GM20000 (cell line): Measurements from ENCODE around the gene C17orf78.
A peak's percentile ranks its signal among the peaks of the same experiment; 100 is the strongest.

Experiments
- DNase-seq: peaks from one replicate; pipeline ENCODE4 v3.0.0; 2012; ENCODE audit warnings: low spot score
- TF ChIP-seq, protein P1 (sequence below): IDR thresholded peaks from 2 replicates; pipeline ENCODE4 v1.5.1; 2012; ENCODE audit warnings: mild to moderate bottlenecking, control low read depth; ENCODE audit errors: extremely low read depth, missing control alignments

The C17orf78 gene

DNA sequence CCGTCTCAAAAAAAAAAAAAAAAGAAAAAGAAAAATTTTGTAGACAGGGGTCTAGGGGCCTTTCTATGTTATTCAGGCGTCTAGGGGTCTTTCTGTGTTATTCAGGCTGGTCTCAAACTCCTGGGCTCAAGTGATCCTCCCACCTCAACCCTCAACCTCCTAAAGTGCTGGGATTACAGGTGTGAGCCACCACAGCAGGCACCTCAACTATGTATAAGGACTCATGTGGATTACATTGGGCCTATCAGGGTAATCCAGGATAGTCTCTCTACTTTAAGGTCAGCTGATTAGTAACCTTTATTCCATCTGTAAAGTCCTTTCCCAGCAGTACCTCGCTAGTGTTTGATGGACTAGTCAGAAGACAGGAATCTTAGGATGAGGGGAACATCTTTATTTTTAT, 53.3 kb downstream of the C17orf78 start:
- DNase-seq = no peak
- TF ChIP-seq, protein P1, sequence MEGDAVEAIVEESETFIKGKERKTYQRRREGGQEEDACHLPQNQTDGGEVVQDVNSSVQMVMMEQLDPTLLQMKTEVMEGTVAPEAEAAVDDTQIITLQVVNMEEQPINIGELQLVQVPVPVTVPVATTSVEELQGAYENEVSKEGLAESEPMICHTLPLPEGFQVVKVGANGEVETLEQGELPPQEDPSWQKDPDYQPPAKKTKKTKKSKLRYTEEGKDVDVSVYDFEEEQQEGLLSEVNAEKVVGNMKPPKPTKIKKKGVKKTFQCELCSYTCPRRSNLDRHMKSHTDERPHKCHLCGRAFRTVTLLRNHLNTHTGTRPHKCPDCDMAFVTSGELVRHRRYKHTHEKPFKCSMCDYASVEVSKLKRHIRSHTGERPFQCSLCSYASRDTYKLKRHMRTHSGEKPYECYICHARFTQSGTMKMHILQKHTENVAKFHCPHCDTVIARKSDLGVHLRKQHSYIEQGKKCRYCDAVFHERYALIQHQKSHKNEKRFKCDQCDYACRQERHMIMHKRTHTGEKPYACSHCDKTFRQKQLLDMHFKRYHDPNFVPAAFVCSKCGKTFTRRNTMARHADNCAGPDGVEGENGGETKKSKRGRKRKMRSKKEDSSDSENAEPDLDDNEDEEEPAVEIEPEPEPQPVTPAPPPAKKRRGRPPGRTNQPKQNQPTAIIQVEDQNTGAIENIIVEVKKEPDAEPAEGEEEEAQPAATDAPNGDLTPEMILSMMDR = no peak

DNA sequence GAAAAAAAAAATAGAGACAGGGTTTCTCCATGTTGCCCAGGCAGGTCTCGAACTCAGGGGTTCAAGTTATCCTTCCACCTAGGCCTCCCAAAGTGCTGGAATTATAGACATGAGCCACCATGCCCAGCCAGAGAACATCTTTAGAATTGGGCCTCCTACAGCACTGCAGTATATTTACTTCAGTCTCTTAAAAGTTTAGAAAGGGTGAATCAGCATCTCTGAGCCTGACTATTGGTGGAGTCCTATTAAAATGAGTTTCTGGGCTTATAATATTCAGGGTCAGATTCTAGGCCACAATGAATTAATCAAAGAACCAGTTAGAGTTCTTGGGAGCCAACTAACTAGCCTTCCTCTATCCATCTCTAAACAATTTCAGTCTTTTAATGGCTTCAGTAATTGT, 53.7 kb downstream of the C17orf78 start:
- TF ChIP-seq, protein P1 = no peak

DNA sequence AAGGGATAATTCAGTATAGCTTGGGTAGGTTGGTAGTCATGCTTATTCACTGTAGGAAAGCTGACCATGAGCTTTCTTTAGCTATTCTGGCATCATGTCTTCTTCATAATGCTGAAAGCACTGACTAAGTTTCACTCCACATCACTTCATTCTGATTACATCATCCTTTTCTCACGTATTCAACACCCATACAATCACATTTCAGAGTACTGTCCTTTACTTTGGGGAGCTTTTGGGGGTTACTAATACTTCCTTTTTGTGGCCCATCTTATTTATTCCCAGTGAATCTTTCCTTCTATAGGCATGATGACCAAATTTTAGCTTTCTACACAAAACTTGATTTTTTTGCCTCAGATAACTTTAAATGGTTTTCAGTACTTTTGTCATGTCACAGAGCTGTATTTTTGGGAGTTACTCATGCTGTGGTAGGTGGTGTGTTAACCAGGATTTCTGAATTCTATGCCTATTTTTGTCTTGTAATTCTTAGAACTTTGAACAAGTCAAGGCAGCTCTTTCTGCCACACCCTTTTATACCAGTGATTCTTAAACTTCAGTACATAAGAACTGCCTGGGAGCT, 54.4 kb downstream of the C17orf78 start:
- TF ChIP-seq, protein P1 = no peak
- DNase-seq = peak; percentile 44

More for the DNA sequence above, 53.7 kb downstream of the C17orf78 start:
- no peak for DNase-seq

DNA sequence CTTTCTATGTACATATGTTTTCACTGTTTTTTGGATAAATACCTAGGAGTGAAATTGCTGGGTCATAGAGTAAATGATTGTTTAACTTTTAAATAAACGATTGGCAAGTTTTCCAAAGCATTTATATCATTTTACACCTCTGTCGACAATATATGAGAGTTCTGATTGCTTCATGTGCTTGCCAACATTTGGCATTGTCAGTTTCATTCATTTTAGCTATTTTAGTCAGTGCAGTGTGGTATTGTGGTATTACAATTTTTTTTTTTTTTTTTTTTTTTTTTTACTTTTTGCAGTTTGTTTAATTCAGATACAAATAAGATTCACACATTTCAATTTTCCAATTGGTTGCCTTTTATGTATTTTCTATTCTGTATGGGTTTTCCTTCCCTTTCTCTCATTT, 56.9 kb downstream of the C17orf78 start:
- TF ChIP-seq, protein P1 = no peak
- no peak for DNase-seq

DNA sequence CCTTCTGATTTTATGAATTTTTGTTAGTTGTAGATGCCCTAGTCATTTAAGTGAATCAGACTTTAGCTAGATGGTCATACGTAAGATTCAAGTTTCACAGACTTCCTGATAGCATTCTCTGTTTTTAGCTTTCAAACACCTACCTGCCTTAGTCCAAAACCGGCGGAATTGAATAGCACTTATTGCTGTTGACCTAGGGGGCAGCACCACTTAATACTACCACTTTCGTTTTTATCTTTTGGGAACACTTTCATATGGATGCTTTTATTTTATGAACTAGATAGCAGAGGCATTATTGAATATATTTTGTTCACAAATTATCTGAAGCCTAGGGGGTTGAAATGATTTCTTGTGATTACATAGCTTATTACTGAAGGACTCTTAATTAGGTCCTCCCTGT, 62.4 kb downstream of the C17orf78 start:
- TF ChIP-seq, protein P1 = no peak
- no peak for DNase-seq

DNA sequence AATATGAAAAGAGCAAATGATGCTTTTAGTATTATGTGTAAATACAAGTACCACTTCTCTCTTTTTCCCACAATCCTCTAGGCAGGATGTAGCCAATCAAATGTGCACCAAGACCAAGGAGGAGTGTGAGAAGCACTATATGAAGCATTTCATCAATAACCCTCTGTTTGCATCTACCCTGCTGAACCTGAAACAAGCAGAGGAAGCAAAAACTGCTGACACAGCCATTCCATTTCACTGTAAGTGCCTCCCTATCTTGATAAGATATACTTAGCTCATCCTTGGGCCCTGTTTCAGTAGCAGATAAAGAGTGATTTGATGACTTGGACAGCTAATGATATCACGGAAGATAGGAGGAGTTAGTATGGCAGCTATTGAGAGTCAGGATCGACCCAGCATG, 64.6 kb downstream of the C17orf78 start:
- TF ChIP-seq, protein P1 = no peak
- no peak for DNase-seq

DNA sequence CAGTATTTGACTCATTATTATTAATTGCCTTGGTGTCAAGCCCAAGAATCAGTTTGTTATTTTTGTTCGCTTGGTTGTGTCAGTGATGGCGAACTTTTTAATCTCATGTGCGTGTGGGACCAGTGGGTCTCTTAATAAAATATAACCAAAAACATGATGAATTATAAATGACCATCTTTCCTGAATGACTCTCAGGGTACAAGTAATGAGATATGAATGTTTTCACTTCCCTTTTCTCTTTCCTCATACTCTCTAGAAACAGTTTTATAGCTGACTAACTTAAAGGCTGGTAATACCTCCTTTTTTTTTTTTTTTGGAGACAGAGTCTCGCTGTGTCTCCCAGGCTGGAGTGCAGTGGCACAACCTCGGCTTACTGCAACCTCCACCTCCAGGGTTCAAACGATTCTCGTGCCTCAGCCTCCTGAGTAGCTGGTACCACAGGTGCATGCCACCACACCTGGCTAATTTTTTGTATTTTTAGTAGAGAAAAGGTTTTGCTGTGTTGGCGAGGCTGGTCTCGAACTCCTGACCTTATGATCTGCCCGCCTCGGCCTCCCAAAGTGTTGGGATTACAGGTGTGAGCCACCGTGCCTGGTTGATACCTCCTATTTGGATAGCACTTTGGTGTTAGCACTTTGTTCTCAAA, 65.7 kb downstream of the C17orf78 start:
- peak; percentile 58 for DNase-seq
